ENCODE measurements around the gene IQSEC1.

IQSEC1 gene

DNA sequence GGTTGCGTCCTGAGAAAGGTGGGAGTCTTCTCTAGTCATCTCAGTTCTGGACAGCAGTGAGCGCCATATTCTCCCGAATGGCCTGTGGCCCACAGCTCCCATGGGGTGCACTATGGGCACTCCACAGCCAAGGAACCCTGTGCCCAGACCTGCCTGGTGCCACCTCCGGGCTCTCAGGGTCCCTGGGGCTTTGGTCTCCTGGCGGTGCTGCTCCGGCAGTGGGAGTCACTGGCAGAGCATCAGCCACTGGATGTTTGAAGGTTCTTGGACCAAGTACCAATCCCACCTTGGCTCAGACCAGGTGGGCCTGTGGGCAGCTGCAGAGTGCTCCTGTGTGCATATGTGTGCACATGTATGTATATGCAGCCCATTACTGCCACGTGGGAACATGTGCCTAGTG is 163.5 kb downstream of the IQSEC1 start:
- no peak overlapping the region for H2BK5ac ChIP-seq (ENCODE audit: low read length)
- H3K36me3 ChIP-seq (replicated peaks in 1 of 2; ENCODE audit: control insufficient read depth in 2 of 2, insufficient read depth in 2 of 2, low read length in 2 of 2), result peaks cover 53 to 95% of the 10 kb centered on the region in 2 donors
- no peak overlapping the region for H4K8ac ChIP-seq (ENCODE audit: low read depth, low read length)
- no CpG with 5 or more reads among the region's 7 CpGs for WGBS, 2 donors (ENCODE audit: extremely low coverage in 2 of 2, insufficient read length in 2 of 2, insufficient replicate concordance in 1 of 2)
- H3K23ac ChIP-seq (ENCODE audit: low read depth, low read length, poor library complexity), result peak overlapping the region; percentile 71
- H3K14ac ChIP-seq (ENCODE audit: low read length), result no peak overlapping the region
- no peak overlapping the region for H3K9ac ChIP-seq (ENCODE audit: low read depth, low read length, poor library complexity)
- H3K4me2 ChIP-seq (ENCODE audit: insufficient read depth, low read length, poor library complexity, severe bottlenecking), result no peak overlapping the region
- no peak overlapping the region for H4K91ac ChIP-seq (ENCODE audit: low read depth, low read length, poor library complexity)
- H3K4me3 ChIP-seq (ENCODE audit: low read length in 2 of 2), result no peak overlapping the region
- H3K9me3 ChIP-seq (replicated peaks in 1 of 2; ENCODE audit: control insufficient read depth in 2 of 2, insufficient read depth in 1 of 2, low read depth in 1 of 2, low read length in 2 of 2), result peaks cover 0 to 2% of the 10 kb centered on the region in 2 donors
- H3K4me1 ChIP-seq (ENCODE audit: control insufficient read depth in 2 of 2, insufficient read depth in 1 of 2, low read depth in 1 of 2, low read length in 2 of 2), result no peaks in the 10 kb centered on the region
- no peak overlapping the region for H2BK120ac ChIP-seq (ENCODE audit: low read depth, low read length)
- DNase-seq (ENCODE audit: low spot score), result no peak
- no peak overlapping the region for H2BK12ac ChIP-seq (ENCODE audit: low read length)
- no peak overlapping the region for H3K18ac ChIP-seq (ENCODE audit: low read length)
- no peak overlapping the region for H2AK5ac ChIP-seq (ENCODE audit: low read depth, low read length)
- no peak overlapping the region for H2AFZ ChIP-seq (ENCODE audit: low read length)
- H3K79me1 ChIP-seq (ENCODE audit: low read depth, low read length), result no peaks in the 10 kb centered on the region
- no peak overlapping the region for H3K27ac ChIP-seq (replicated peaks; ENCODE audit: low read length)
- H3K27me3 ChIP-seq (ENCODE audit: control insufficient read depth in 3 of 3, insufficient read depth in 3 of 3, low read depth in 1 of 3, low read length in 3 of 3), result no peaks in the 10 kb centered on the region
- no peak overlapping the region for H2BK15ac ChIP-seq (ENCODE audit: low read length)
- no peak overlapping the region for H3K4ac ChIP-seq (ENCODE audit: low read length)

DNA sequence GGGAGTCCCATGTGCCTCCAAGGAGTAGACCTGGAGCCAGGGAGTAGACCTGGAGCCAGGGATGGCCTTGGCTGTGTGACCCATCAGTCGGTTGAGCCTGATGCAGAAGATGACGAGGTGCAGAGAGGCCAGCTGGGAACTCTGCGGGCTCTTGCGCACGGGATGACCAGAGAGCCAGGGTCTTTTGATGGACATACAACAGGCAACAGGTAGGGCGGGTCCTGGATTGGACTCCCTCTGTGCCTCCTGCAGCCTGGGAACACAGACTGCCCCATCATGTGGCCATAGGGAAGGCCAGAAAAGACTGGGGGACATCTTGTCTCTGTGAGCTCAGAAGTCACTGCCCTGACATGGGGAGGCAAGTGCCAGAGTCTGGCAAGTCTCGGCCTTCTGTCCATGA is 164.4 kb downstream of the IQSEC1 start:
- Histone ChIP-seq H3K23ac (ENCODE audit: low read depth, low read length, poor library complexity) (no peak overlapping the region), H3K4me3 (ENCODE audit: low read length in 2 of 2) (no peak overlapping the region), H3K36me3 (replicated peaks in 1 of 2; ENCODE audit: control insufficient read depth in 2 of 2, insufficient read depth in 2 of 2, low read length in 2 of 2) (peaks cover 51 to 96% of the 10 kb centered on the region in 2 donors), H3K9me3 (replicated peaks in 1 of 2; ENCODE audit: control insufficient read depth in 2 of 2, insufficient read depth in 1 of 2, low read depth in 1 of 2, low read length in 2 of 2) (peaks cover 0 to 2% of the 10 kb centered on the region in 2 donors), H2AFZ (ENCODE audit: low read length) (no peak overlapping the region), H2BK12ac (ENCODE audit: low read length) (no peak overlapping the region), H2AK5ac (ENCODE audit: low read depth, low read length) (no peak overlapping the region), H2BK120ac (ENCODE audit: low read depth, low read length) (no peak overlapping the region), H3K4me2 (ENCODE audit: insufficient read depth, low read length, poor library complexity, severe bottlenecking) (no peak overlapping the region), H3K27ac (replicated peaks; ENCODE audit: low read length) (no peak overlapping the region), H2BK15ac (ENCODE audit: low read length) (no peak overlapping the region), H3K27me3 (ENCODE audit: control insufficient read depth in 3 of 3, insufficient read depth in 3 of 3, low read depth in 1 of 3, low read length in 3 of 3) (no peaks in the 10 kb centered on the region), H3K9ac (ENCODE audit: low read depth, low read length, poor library complexity) (peak overlapping the region; percentile 35), H4K8ac (ENCODE audit: low read depth, low read length) (no peak overlapping the region), H4K91ac (ENCODE audit: low read depth, low read length, poor library complexity) (no peak overlapping the region), H3K4ac (ENCODE audit: low read length) (no peak overlapping the region), H3K18ac (ENCODE audit: low read length) (no peak overlapping the region), H2BK5ac (ENCODE audit: low read length) (no peak overlapping the region), H3K14ac (ENCODE audit: low read length) (no peak overlapping the region), H3K4me1 (ENCODE audit: control insufficient read depth in 2 of 2, insufficient read depth in 1 of 2, low read depth in 1 of 2, low read length in 2 of 2) (no peaks in the 10 kb centered on the region), H3K79me1 (ENCODE audit: low read depth, low read length) (no peaks in the 10 kb centered on the region)
- DNase-seq (ENCODE audit: low spot score), result no peak
- no CpG with 5 or more reads among the region's 7 CpGs for WGBS, 2 donors (ENCODE audit: extremely low coverage in 2 of 2, insufficient read length in 2 of 2, insufficient replicate concordance in 1 of 2)

DNA sequence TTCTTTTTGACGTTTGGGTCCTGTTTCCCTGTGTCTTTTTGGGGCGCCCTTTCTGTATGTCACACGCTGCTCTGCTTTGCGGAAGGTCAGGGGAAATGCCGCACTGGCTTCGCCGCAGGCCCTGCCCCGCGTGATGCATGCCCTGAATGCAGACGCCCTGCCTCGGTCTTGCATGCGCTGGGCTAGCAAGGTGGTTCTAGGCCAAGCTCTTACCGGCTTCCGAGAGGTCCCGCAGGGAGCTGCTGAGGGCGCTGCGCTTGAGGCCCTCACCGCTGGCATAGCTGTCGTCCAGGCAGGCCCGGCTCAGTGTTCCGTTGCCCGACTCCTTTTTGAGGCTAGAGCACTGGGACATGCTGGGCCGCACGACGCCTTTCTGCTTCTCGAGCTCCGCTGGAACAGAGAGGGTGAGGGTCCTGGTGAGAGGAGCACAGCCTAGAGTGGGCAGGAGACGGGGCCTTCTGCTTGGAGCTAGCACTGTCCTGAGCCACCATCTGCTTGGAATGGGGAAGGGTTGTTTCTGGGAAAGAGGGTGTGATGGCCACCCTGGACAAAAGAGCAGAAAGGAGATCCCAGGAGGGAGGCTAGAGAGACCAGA is 165.0 kb downstream of the IQSEC1 start:
- WGBS, 2 donors (ENCODE audit: extremely low coverage in 2 of 2, insufficient read length in 2 of 2, insufficient replicate concordance in 1 of 2), result no CpG with 5 or more reads among the region's 28 CpGs
- no peak overlapping the region for H2BK15ac ChIP-seq (ENCODE audit: low read length)

DNA sequence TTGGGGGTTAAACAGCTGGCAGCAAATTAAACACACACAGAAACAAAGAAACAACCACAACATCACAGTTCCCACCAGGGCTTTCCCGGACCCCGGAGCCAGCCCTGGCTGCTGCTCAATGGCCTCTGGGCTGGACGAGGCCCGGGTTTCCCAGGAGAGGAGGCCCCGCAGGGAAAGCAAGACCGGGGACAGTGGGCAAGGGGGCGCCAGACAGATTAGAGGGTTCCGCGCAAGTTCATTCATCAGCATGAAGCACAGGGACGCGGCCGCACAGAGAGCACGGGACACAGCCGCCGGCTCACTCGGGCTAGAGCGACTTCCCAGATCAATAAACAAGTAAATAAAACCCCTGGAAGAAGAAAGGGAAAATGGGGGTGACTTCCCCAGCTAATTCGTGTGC is 165.5 kb downstream of the IQSEC1 start:
- no peak overlapping the region for H2AK5ac ChIP-seq (ENCODE audit: low read depth, low read length)
- H3K4me2 ChIP-seq (ENCODE audit: insufficient read depth, low read length, poor library complexity, severe bottlenecking), result no peak overlapping the region
- no peak overlapping the region for H2AFZ ChIP-seq (ENCODE audit: low read length)
- peak overlapping the region; percentile 14 for H3K9ac ChIP-seq (ENCODE audit: low read depth, low read length, poor library complexity)
- no peak for DNase-seq (ENCODE audit: low spot score)
- H2BK12ac ChIP-seq (ENCODE audit: low read length), result no peak overlapping the region
- H3K4me1 ChIP-seq (ENCODE audit: control insufficient read depth in 2 of 2, insufficient read depth in 1 of 2, low read depth in 1 of 2, low read length in 2 of 2), result no peaks in the 10 kb centered on the region
- no peaks in the 10 kb centered on the region for H3K27me3 ChIP-seq (ENCODE audit: control insufficient read depth in 3 of 3, insufficient read depth in 3 of 3, low read depth in 1 of 3, low read length in 3 of 3)
- no peak overlapping the region for H2BK15ac ChIP-seq (ENCODE audit: low read length)
- no peak overlapping the region for H4K8ac ChIP-seq (ENCODE audit: low read depth, low read length)
- no peak overlapping the region for H4K91ac ChIP-seq (ENCODE audit: low read depth, low read length, poor library complexity)
- H3K27ac ChIP-seq (replicated peaks; ENCODE audit: low read length), result no peak overlapping the region
- no peak overlapping the region for H2BK5ac ChIP-seq (ENCODE audit: low read length)
- no peaks in the 10 kb centered on the region for H3K9me3 ChIP-seq (replicated peaks in 1 of 2; ENCODE audit: control insufficient read depth in 2 of 2, insufficient read depth in 1 of 2, low read depth in 1 of 2, low read length in 2 of 2)
- H3K18ac ChIP-seq (ENCODE audit: low read length), result no peak overlapping the region
- no peak overlapping the region for H3K4ac ChIP-seq (ENCODE audit: low read length)
- no CpG with 5 or more reads among the region's 18 CpGs for WGBS, 2 donors (ENCODE audit: extremely low coverage in 2 of 2, insufficient read length in 2 of 2, insufficient replicate concordance in 1 of 2)
- H2BK120ac ChIP-seq (ENCODE audit: low read depth, low read length), result no peak overlapping the region
- H3K4me3 ChIP-seq (ENCODE audit: low read length in 2 of 2), result no peak overlapping the region
- no peaks in the 10 kb centered on the region for H3K79me1 ChIP-seq (ENCODE audit: low read depth, low read length)
- H3K36me3 ChIP-seq (replicated peaks in 1 of 2; ENCODE audit: control insufficient read depth in 2 of 2, insufficient read depth in 2 of 2, low read length in 2 of 2), result peaks cover 50 to 94% of the 10 kb centered on the region in 2 donors
- peak overlapping the region; percentile 74 for H3K23ac ChIP-seq (ENCODE audit: low read depth, low read length, poor library complexity)
- H3K14ac ChIP-seq (ENCODE audit: low read length), result no peak overlapping the region

More for the DNA sequence above, 165.0 kb downstream of the IQSEC1 start:
- H2BK5ac ChIP-seq (ENCODE audit: low read length), result no peak overlapping the region
- peaks cover 52 to 95% of the 10 kb centered on the region in 2 donors for H3K36me3 ChIP-seq (replicated peaks in 1 of 2; ENCODE audit: control insufficient read depth in 2 of 2, insufficient read depth in 2 of 2, low read length in 2 of 2)
- no peaks in the 10 kb centered on the region for H3K4me1 ChIP-seq (ENCODE audit: control insufficient read depth in 2 of 2, insufficient read depth in 1 of 2, low read depth in 1 of 2, low read length in 2 of 2)
- no peak overlapping the region for H2AK5ac ChIP-seq (ENCODE audit: low read depth, low read length)
- H3K9me3 ChIP-seq (replicated peaks in 1 of 2; ENCODE audit: control insufficient read depth in 2 of 2, insufficient read depth in 1 of 2, low read depth in 1 of 2, low read length in 2 of 2), result peaks cover 0 to 2% of the 10 kb centered on the region in 2 donors
- H3K27ac ChIP-seq (replicated peaks; ENCODE audit: low read length), result no peak overlapping the region
- no peak overlapping the region for H2BK12ac ChIP-seq (ENCODE audit: low read length)
- H3K9ac ChIP-seq (ENCODE audit: low read depth, low read length, poor library complexity), result peak overlapping the region; percentile 14
- H3K4me2 ChIP-seq (ENCODE audit: insufficient read depth, low read length, poor library complexity, severe bottlenecking), result no peak overlapping the region
- H3K4ac ChIP-seq (ENCODE audit: low read length), result no peak overlapping the region
- no peaks in the 10 kb centered on the region for H3K79me1 ChIP-seq (ENCODE audit: low read depth, low read length)
- H4K91ac ChIP-seq (ENCODE audit: low read depth, low read length, poor library complexity), result no peak overlapping the region
- no peak overlapping the region for H3K14ac ChIP-seq (ENCODE audit: low read length)
- DNase-seq (ENCODE audit: low spot score), result no peak
- H2BK120ac ChIP-seq (ENCODE audit: low read depth, low read length), result no peak overlapping the region
- peak overlapping the region; percentile 60 for H3K18ac ChIP-seq (ENCODE audit: low read length)
- H2AFZ ChIP-seq (ENCODE audit: low read length), result no peak overlapping the region
- no peak overlapping the region for H4K8ac ChIP-seq (ENCODE audit: low read depth, low read length)
- no peak overlapping the region for H3K4me3 ChIP-seq (ENCODE audit: low read length in 2 of 2)
- H3K27me3 ChIP-seq (ENCODE audit: control insufficient read depth in 3 of 3, insufficient read depth in 3 of 3, low read depth in 1 of 3, low read length in 3 of 3), result no peaks in the 10 kb centered on the region
- H3K23ac ChIP-seq (ENCODE audit: low read depth, low read length, poor library complexity), result no peak overlapping the region
